AG09309 (cell line): ENCODE measurements around the gene TFIP11.

Source experiments
- DNase-seq: peaks from one replicate; pipeline ENCODE4 v3.0.0-alpha.2; 2010; ENCODE audit warnings: low read depth
- H3K4me3 ChIP-seq: 2 replicates; pipeline ENCODE4 v1.5.1; 2011; ENCODE audit warnings: mild to moderate bottlenecking, low read depth, low read length, moderate library complexity; ENCODE audit not compliant: control insufficient read depth
- TF ChIP-seq, protein P1 (sequence below): IDR thresholded peaks from 2 replicates; pipeline ENCODE4 v1.5.1; 2011; ENCODE audit warnings: mild to moderate bottlenecking, low read depth, low read length, inconsistent platforms; ENCODE audit not compliant: insufficient read depth, control insufficient read depth; ENCODE audit errors: missing control alignments

The TFIP11 gene

DNA sequence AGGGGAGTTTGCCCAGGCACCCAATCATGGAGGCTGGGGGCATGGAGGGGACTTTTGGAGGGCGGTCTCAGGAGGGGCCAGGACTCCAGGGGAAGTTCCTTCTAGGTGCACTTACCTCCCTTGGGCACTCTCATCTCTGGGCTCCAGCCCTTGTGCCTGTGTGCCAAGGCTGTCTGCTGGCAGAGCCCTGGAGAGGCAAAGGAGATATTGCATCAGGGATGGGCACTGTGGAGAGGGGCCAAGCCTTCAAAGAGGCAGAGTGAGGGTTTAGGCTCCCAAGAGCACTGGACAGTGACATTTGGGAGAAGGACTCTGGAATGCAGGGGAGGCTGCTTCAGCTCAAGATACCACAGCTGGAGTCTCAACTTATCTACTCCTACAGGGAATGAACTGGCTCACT, 32.2 kb upstream of the TFIP11 start:
- TF ChIP-seq, protein P1, sequence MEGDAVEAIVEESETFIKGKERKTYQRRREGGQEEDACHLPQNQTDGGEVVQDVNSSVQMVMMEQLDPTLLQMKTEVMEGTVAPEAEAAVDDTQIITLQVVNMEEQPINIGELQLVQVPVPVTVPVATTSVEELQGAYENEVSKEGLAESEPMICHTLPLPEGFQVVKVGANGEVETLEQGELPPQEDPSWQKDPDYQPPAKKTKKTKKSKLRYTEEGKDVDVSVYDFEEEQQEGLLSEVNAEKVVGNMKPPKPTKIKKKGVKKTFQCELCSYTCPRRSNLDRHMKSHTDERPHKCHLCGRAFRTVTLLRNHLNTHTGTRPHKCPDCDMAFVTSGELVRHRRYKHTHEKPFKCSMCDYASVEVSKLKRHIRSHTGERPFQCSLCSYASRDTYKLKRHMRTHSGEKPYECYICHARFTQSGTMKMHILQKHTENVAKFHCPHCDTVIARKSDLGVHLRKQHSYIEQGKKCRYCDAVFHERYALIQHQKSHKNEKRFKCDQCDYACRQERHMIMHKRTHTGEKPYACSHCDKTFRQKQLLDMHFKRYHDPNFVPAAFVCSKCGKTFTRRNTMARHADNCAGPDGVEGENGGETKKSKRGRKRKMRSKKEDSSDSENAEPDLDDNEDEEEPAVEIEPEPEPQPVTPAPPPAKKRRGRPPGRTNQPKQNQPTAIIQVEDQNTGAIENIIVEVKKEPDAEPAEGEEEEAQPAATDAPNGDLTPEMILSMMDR: no peak
- no peak for DNase-seq
- no peak overlapping the region for H3K4me3 ChIP-seq

DNA sequence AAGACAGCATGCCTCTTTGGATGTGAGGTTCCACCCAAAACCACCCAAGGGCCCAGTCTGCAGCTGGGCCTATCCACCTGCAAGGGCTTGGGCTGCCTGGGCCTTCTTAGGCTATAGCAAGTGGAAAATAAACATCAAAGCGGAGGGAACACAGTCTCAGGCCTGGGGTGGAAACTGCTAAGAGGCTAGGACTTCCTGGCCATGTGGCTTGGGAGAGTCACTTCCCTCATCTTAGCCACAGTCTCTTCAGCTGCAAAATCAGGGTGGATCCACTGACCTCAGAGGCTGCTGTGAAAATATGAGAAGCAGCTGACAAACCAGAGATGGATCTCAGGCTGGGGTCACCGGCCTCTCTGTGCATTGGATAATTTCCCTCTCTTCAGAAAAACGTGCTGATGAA, 30.6 kb upstream of the TFIP11 start:
- DNase-seq: no peak

DNA sequence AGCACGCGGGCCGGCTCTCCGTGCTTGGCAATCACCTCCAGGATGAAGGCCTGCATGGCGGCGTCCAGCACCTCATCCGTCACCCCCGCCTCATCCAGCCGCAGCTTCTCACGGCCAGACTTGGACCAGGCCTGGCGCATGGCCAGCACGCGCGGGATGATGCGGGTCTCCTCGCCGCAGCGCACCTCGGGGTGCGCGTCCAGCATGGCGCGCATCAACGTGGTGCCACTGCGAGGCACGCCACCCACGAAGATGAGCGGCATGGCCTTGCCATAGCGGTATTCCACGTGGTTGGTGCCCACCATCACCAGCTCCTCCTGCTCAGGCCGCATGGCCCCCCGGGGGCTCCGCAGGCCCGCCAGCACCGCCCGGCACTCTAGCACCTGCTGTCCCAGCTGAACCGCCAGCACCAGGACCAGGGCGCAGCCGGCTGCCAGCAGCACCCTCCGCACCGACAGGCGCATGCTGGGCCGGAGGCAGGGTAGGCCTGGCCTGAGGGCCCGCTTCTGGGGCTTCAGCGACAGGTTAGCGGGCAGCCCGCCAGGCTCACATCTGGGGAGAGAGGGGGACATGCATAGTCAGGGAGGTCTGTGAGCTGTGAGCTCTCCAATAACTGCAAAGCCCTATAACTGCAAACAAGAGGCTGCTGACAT, 29.0 kb upstream of the TFIP11 start:
- TF ChIP-seq, protein P1: no peak
- no peak overlapping the region for H3K4me3 ChIP-seq
- no peak for DNase-seq

More for the DNA sequence above, 30.6 kb upstream of the TFIP11 start:
- TF ChIP-seq, protein P1: no peak
- no peak overlapping the region for H3K4me3 ChIP-seq

DNA sequence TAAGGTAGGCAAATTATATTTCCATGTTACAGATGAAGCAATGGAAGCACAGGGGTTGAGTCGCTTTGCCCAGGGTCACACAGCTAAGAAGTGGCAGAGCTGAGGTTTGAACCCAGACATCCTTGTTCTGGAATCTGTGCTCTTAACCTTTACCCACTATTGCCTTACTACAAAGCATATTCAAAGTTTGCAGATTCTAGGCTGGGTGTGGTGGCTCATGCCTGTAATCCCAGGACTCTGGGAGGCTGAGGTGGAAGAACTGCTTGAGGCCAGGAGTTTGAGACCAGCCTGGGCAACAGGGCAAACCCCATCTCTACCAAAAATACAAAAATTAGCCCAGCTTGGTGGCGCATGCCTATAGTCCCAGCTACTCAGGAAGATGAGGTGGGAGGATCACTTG, 27.8 kb upstream of the TFIP11 start:
- TF ChIP-seq, protein P1: no peak

DNA sequence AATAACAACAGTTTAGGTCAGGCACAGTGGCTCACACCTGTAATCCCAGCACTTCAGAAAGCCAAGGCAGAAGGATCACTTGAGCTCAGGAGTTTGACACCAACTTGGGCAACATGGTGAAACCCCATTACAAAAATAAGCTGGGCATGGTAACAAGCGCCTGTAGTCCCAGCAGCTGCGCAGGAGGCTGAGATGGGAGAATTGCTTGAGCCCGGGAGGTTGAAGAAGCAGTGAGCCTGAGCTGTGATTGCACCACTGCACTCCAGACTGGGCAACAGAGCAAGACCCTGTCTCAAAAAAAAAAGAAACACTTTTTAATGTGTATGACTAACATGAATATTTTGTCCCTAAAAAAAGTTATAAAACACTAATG, 24.5 kb upstream of the TFIP11 start:
- TF ChIP-seq, protein P1: no peak
- no peak for DNase-seq
- H3K4me3 ChIP-seq: no peak overlapping the region

More for the DNA sequence above, 27.8 kb upstream of the TFIP11 start:
- no peak for DNase-seq
- H3K4me3 ChIP-seq: no peak overlapping the region

DNA sequence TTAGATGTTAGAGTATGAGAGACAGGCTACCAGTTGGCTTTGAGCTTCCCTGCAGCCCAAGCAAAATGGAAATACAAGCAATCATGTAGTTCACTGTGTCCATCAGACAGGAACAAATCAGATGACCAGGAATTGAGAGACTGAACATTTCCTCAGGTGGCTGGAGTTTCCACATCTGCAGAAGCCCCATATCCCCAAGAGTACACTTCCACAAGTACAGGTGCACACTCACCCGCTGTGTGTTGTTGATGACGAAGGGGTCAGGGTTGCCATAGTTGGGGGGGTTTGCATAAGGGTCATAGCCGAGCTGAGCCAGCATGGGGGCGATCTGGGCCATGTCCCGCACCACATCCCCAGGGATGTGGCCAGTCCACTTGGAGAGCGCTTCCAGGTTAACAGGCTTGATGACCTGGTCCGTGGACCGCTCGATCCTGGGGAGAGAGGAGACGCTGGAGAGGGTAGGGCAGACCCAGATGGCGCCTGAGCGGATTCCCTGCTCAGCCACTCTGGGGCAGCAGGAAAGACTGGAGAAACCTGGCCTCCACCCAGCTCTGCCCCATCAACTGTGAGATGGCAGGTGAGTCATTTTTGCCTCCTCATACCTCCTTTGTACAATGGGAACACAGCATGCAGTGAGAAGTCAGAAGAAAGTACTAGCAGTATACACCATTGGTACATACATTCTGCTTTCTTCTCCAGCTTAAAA, 23.9 kb upstream of the TFIP11 start:
- H3K4me3 ChIP-seq: no peak overlapping the region
- TF ChIP-seq, protein P1: no peak
- no peak for DNase-seq
